Gastroesophageal sphincter (tissue), 3 donors: ENCODE measurements around the gene TSACC.

Experiments used
- CTCF ChIP-seq, 4 experiments: fragments of 200-600 bp in 2 of 4; fragments of 450-650 bp in 2 of 4; sonication (generic) in 1 of 4; IDR thresholded peaks; one replicate each; pipeline ENCODE4 v1.5.1; 2017 to 2019; ENCODE audit warnings: antibody characterized with exemption in 4 of 4, mild to moderate bottlenecking in 2 of 4, moderate library complexity in 2 of 4
- EP300 ChIP-seq: sonication (generic); formaldehyde crosslinking; IDR thresholded peaks from one replicate; pipeline ENCODE4 v1.6.1; 2017; ENCODE audit warnings: antibody characterized with exemption, mild to moderate bottlenecking
- POLR2A ChIP-seq, 2 donors: fragments of 450-650 bp; IDR thresholded peaks; one replicate each; pipeline ENCODE4 v1.6.1; 2017; ENCODE audit warnings: antibody characterized with exemption in 2 of 2, mild to moderate bottlenecking in 2 of 2, moderate library complexity in 1 of 2
- POLR2AphosphoS5 ChIP-seq: sonication (generic); formaldehyde crosslinking; IDR thresholded peaks from one replicate; pipeline ENCODE4 v1.6.1; 2017; ENCODE audit warnings: antibody characterized with exemption

GRCh38 chr1:156305215-156305614 lies 33.1 kb upstream of the TSACC start:
- no peak for TF ChIP-seq POLR2A (IDR thresholded peaks at IDR 0.05)
- TF ChIP-seq CTCF (IDR thresholded peaks at IDR 0.05), result no peak
- TF ChIP-seq POLR2AphosphoS5, result no peak
- no peak for TF ChIP-seq EP300
